Measurements from ENCODE around the gene NR2F2.

GRCh38 chr15:96341513-96342405, 11.3 kb downstream of the NR2F2 start:
- TF ChIP-seq YY1 (IDR thresholded peaks at IDR 0.05; ENCODE audit: insufficient read depth, insufficient read length) (no peak), SUZ12 (IDR thresholded peaks at IDR 0.05; ENCODE audit: extremely low read depth, insufficient read depth, insufficient read length) (no peak), ZNF274 (IDR thresholded peaks at IDR 0.05; ENCODE audit: low read depth, low read length) (no peak)
